Activated CD8-positive, alpha-beta memory T cell treated with anti-CD3 and anti-CD28 coated beads for 4 hours (primary cell): ENCODE results near the gene FOXA1.

ENCODE experiments used
- DNase-seq, 2 donors: peaks; one replicate each; pipeline ENCODE4 v3.0.0-alpha.2; 2020; ENCODE audit warnings: low read depth in 2 of 2

FOXA1 gene

GRCh38 chr14:37602605-37603453 is 7.8 kb upstream of the FOXA1 start:
- no peak for DNase-seq

- no peak for DNase-seq
Observed at GRCh38 chr14:37601865-37602264, 6.8 kb upstream of the FOXA1 start.

- DNase-seq, result no peak
Observed at GRCh38 chr14:37600880-37601741, 6.1 kb upstream of the FOXA1 start.

- no peak for DNase-seq
Observed at GRCh38 chr14:37599507-37600368, 4.7 kb upstream of the FOXA1 start.

GRCh38 chr14:37598747-37599506 is 3.9 kb upstream of the FOXA1 start:
- no peak for DNase-seq

- no peak for DNase-seq
Observed at GRCh38 chr14:37597914-37598746, 3.1 kb upstream of the FOXA1 start.

- no peak for DNase-seq
Observed at GRCh38 chr14:37597538-37597913, 2.5 kb upstream of the FOXA1 start.

GRCh38 chr14:37596790-37597472 is 1.9 kb upstream of the FOXA1 start:
- DNase-seq, result no peak

GRCh38 chr14:37595809-37596621 is 966 bp upstream of the FOXA1 start:
- DNase-seq, result peak in 1 of 2 donors; percentile 39

- DNase-seq, result no peak
Observed at GRCh38 chr14:37594238-37594970, 645 bp downstream of the FOXA1 start.

GRCh38 chr14:37593511-37594237 is 1.4 kb downstream of the FOXA1 start:
- DNase-seq, result no peak

- no peak for DNase-seq
Observed at GRCh38 chr14:37592482-37593408, 2.3 kb downstream of the FOXA1 start.

- no peak for DNase-seq
Observed at GRCh38 chr14:37591941-37592481, 3.0 kb downstream of the FOXA1 start.

- DNase-seq, result no peak
Observed at GRCh38 chr14:37591311-37591940, 3.6 kb downstream of the FOXA1 start.

- DNase-seq, result no peak
Observed at GRCh38 chr14:37590428-37591139, 4.5 kb downstream of the FOXA1 start.
